ENCODE results near the gene BATF2.
A peak's percentile ranks its signal among the peaks of the same experiment; 100 is the strongest.

Gene BATF2

DNA sequence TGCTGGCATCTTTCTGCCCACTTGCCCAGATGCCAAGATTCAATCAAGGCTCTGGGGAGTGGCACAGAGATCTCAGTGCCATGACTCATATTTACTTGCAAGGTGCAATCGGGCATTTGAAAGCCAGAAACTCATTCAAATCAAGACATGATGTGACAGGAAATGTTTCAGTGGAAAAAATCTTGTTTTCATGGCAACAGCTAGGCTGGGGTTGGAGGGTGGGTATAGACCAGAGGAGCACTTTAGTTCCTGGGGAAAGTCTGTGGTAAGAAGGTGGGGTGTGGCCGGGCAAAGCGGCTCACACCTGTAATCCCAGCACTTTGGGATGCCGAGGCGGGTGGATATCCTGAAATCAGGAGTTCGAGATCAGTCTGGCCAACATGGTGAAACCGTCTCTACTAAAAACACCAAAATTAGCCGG, 26.0 kb downstream of the BATF2 start:
- no peak overlapping the region for H3K4me3 ChIP-seq (replicated peaks; ENCODE audit: low read depth, low read length)
- TF ChIP-seq, protein P1, sequence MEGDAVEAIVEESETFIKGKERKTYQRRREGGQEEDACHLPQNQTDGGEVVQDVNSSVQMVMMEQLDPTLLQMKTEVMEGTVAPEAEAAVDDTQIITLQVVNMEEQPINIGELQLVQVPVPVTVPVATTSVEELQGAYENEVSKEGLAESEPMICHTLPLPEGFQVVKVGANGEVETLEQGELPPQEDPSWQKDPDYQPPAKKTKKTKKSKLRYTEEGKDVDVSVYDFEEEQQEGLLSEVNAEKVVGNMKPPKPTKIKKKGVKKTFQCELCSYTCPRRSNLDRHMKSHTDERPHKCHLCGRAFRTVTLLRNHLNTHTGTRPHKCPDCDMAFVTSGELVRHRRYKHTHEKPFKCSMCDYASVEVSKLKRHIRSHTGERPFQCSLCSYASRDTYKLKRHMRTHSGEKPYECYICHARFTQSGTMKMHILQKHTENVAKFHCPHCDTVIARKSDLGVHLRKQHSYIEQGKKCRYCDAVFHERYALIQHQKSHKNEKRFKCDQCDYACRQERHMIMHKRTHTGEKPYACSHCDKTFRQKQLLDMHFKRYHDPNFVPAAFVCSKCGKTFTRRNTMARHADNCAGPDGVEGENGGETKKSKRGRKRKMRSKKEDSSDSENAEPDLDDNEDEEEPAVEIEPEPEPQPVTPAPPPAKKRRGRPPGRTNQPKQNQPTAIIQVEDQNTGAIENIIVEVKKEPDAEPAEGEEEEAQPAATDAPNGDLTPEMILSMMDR (IDR thresholded peaks at IDR 0.05; ENCODE audit: low read length, missing control alignments): no peak
- DNase-seq (ENCODE audit: low read depth): no peak

DNA sequence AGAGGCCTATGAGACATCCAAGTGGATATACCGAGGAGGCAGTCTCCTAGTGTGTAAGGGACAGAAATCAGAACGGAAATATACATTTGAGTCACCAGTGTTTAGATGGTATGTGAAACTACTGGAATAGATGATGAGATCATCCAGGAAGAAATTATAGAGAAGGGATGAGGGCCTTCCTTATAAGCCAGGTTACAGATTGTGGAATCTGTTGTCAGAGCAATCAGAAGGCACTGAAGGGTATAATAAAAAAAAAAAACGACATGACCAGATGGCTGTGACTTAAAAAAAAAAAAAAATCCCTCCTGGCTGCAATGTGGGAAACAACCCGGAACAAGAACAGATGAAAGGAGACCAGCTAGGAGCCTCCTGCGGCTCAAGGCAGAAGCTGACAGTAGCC, 27.6 kb downstream of the BATF2 start:
- TF ChIP-seq, protein P1 (IDR thresholded peaks at IDR 0.05; ENCODE audit: low read length, missing control alignments): no peak
- no peak overlapping the region for H3K4me3 ChIP-seq (replicated peaks; ENCODE audit: low read depth, low read length)
- DNase-seq (ENCODE audit: low read depth): peak; percentile 24

DNA sequence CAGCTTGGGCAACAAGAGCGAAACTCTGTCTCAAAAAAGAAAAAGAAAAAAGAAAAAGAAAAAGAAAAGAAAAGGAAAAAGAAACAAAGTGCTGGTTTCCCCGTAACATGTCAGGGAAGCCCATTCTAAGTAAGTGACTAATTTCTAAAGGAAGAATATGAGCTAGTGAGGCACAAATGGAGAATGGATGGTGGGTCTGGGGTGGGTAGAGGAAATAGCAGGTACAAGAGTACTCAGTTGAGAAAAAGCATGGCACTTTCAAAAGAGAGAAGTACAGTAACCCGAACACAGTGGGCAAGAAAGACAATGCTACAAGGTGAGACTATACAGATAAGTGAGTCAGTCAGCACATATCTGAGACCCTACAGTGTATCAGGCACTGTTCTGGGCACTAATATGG, 29.4 kb downstream of the BATF2 start:
- no peak overlapping the region for H3K4me3 ChIP-seq (replicated peaks; ENCODE audit: low read depth, low read length)
- no peak for DNase-seq (ENCODE audit: low read depth)
- TF ChIP-seq, protein P1 (IDR thresholded peaks at IDR 0.05; ENCODE audit: low read length, missing control alignments): no peak

DNA sequence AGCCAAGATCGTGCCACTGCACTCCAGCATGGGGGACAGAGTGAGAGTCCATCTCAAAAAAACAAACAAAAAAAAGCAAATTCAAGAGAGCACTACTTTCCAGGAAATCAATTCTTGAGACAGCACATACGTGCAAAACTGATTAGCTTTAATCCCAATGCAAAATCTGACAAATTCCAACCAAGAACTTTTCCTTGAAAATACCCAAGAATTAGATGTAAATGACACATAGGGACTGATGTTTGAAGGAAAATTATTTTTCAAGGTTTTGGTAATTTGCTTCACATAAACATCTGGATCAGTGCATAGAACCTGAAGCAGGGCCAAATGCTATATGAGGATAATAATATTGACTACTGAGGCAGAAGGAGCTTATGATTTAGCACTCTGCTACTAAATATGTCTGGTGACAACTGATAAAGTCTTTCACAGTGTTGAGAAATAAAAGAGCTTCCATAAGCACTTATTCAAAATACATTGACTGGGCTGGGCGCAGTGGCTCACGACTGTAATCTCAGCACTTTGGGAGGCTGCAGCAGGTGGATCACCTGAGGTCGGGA, 33.6 kb downstream of the BATF2 start:
- TF ChIP-seq, protein P1 (IDR thresholded peaks at IDR 0.05; ENCODE audit: low read length, missing control alignments): no peak
- DNase-seq (ENCODE audit: low read depth): no peak
- no peak overlapping the region for H3K4me3 ChIP-seq (replicated peaks; ENCODE audit: low read depth, low read length)

DNA sequence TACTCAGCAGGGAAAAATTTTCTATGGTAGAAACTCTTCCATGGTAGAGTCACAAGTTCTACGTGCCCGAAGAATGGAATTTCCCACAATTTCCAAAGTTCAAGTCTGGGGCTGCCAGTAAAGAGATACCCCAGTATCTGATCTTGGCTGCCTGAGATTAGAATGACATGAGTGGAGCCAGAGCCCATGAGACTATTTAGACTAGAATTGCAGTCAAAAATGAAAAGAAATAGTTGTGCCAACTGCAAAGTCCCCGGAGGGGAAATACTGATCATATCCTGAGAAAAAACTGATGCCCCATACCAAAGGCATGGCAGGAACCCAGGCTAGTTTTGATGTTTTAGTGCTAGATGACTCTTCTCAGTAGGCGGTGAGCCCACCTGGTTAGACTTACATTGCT, 36.1 kb downstream of the BATF2 start:
- TF ChIP-seq, protein P1 (IDR thresholded peaks at IDR 0.05; ENCODE audit: low read length, missing control alignments): no peak
- no peak for DNase-seq (ENCODE audit: low read depth)
- H3K4me3 ChIP-seq (replicated peaks; ENCODE audit: low read depth, low read length): no peak overlapping the region

DNA sequence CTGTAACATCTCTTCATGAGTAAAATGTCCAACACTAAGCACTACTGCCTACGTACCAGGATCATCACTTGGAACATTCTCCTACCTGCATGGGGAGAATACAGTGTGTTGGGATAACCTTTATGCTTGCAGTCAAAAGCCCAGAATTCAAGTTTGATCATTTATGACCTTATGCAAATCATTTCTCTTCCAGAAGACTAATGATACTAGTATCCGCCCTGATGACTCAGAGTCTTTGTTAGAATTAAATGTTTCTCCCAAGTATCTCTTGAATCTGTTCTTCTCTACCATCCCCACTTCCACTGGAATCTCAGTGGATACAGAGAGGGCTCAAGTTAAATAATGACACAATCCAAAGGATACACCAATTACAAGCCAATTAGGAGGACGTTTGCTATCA, 37.3 kb downstream of the BATF2 start:
- TF ChIP-seq, protein P1 (IDR thresholded peaks at IDR 0.05; ENCODE audit: low read length, missing control alignments): no peak
- H3K4me3 ChIP-seq (replicated peaks; ENCODE audit: low read depth, low read length): no peak overlapping the region
- DNase-seq (ENCODE audit: low read depth): no peak

DNA sequence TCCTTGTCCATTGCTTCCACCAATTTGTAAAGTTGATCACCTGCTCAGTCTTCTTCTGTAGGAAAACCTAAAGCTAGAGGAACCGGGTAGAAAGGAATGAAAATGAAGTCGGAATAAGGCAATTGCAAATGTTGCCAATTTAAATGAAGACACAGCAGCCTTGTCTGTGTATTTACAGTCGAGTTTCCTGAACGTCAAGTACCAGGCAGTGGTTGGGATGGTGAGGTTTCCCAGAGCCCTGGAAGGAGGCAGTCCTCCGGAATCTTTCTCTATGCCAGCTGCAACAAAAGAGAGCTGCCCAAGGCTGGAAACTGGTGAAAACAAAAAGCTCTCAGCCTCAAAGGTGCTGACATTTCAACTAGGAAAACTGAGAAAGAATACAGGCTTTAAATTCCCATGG, 42.6 kb downstream of the BATF2 start:
- TF ChIP-seq, protein P1 (IDR thresholded peaks at IDR 0.05; ENCODE audit: low read length, missing control alignments): no peak
- DNase-seq (ENCODE audit: low read depth): no peak
- H3K4me3 ChIP-seq (replicated peaks; ENCODE audit: low read depth, low read length): no peak overlapping the region
